ENCODE measurements around the gene SVEP1.

The SVEP1 gene

DNA sequence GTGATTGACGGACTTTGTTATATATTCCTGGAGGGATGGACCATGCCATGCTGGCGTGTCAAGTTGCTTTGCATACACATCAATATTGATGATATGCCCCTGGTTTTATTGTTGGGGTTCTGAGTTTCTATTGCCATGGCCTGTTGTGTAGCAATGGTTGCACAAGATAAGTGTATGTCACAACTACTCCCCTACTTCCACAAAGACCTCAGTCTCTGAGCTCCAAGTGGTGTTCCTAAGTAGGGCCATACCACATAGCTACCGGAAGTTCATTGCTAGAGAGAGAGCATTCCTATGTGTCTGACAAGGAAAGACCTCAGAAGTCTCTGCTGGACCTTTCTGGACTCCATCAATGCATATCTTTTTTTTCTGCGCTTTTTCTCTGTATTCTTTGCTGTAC is 261.6 kb downstream of the SVEP1 start:
- in situ Hi-C loops (cut with MboI; ENCODE audit: low sequenced_read_pairs): no loop called here
- Histone ChIP-seq H3K27me3 (ENCODE audit: low read depth) (no peaks in the 10 kb centered on the region), H3K4me1 (no peaks in the 10 kb centered on the region), H3K9me3 (no peaks in the 10 kb centered on the region), H3K4me3 (no peak overlapping the region), H3K36me3 (replicated peaks) (no peaks in the 10 kb centered on the region)
- DNase-seq (ENCODE audit: low spot score in 2 of 2): no peak

GRCh38 chr9:110316261-110317075 is 263.1 kb downstream of the SVEP1 start:
- no peaks in the 10 kb centered on the region for H3K36me3 ChIP-seq (replicated peaks)
- DNase-seq (ENCODE audit: low spot score in 2 of 2): peak in 1 of 2 experiments; percentile 2
- no peak overlapping the region for H3K4me3 ChIP-seq
- in situ Hi-C loops (cut with MboI; ENCODE audit: low sequenced_read_pairs): no loop called here
- H3K9me3 ChIP-seq: no peaks in the 10 kb centered on the region
- H3K4me1 ChIP-seq: no peaks in the 10 kb centered on the region
- no peaks in the 10 kb centered on the region for H3K27me3 ChIP-seq (ENCODE audit: low read depth)

Measured in HAP-1 (cell line).